KMS-11 (cell line): ENCODE data around the gene NCOA6.

Source experiments
- H2AFZ ChIP-seq: fragments of 200-600 bp; sonication (generic); 2 replicates; pipeline ENCODE4 v1.6.1; 2016; ENCODE audit warnings: antibody characterized with exemption, mixed run types, low read depth
- H3K27ac ChIP-seq: fragments of 200-600 bp; sonication (generic); 2 replicates; pipeline ENCODE4 v1.6.1; 2016; ENCODE audit warnings: mild to moderate bottlenecking, mixed run types
- H3K27me3 ChIP-seq: fragments of 200-600 bp; sonication (generic); 2 replicates; pipeline ENCODE4 v1.6.1; 2017; ENCODE audit warnings: mild to moderate bottlenecking, low read depth, mixed run types, moderate library complexity; ENCODE audit not compliant: insufficient read depth
- H3K36me3 ChIP-seq: fragments of 200-600 bp; sonication (generic); 2 replicates; pipeline ENCODE4 v1.6.1; 2017; ENCODE audit warnings: mild to moderate bottlenecking, mixed run types; ENCODE audit not compliant: insufficient read depth
- H3K4me1 ChIP-seq: fragments of 200-600 bp; sonication (generic); 2 replicates; pipeline ENCODE4 v1.6.1; 2016; ENCODE audit warnings: mild to moderate bottlenecking, low read depth, mixed run types; ENCODE audit not compliant: poor library complexity, severe bottlenecking
- H3K4me2 ChIP-seq: fragments of 200-600 bp; sonication (generic); 2 replicates; pipeline ENCODE4 v1.7.0; 2016; ENCODE audit warnings: mild to moderate bottlenecking, mixed run types
- H3K4me3 ChIP-seq: fragments of 200-600 bp; sonication (generic); IDR thresholded peaks from 2 replicates; pipeline ENCODE4 v1.6.1; 2017; ENCODE audit warnings: low read depth, low read length, mixed read lengths; ENCODE audit not compliant: insufficient read depth
- H3K79me2 ChIP-seq: fragments of 200-600 bp; sonication (generic); 2 replicates; pipeline ENCODE4 v1.6.1; 2016; ENCODE audit warnings: low read depth, mixed run types; ENCODE audit not compliant: insufficient read depth
- H3K9ac ChIP-seq: fragments of 200-600 bp; sonication (generic); 2 replicates; pipeline ENCODE4 v1.6.1; 2016; ENCODE audit warnings: mild to moderate bottlenecking, mixed run types
- H4K20me1 ChIP-seq: fragments of 200-600 bp; sonication (generic); 2 replicates; pipeline ENCODE4 v1.6.1; 2016; ENCODE audit warnings: mild to moderate bottlenecking, mixed run types; ENCODE audit not compliant: insufficient read depth
- CTCF ChIP-seq: fragments of 200-600 bp; sonication (generic); conservative IDR thresholded peaks from 2 replicates; pipeline ENCODE4 v1.6.1; 2017; ENCODE audit warnings: low read depth, mild to moderate bottlenecking, antibody characterized with exemption, low read length, moderate library complexity, mixed read lengths

Gene NCOA6

GRCh38 chr20:34806255-34806654 is 19.2 kb downstream of the NCOA6 start:
- Histone ChIP-seq H3K9ac (no peak overlapping the region), H3K36me3 (no peaks in the 10 kb centered on the region), H3K4me2 (no peak overlapping the region; the same call in 1 of the 2 replicates), H3K79me2 (peaks cover 41% of the 10 kb centered on the region; the same call in 1 of the 2 replicates), H3K4me1 (peaks cover 13% of the 10 kb centered on the region), H3K27me3 (no peaks in the 10 kb centered on the region), H3K27ac (no peak overlapping the region), H4K20me1 (peaks cover 4% of the 10 kb centered on the region), H3K4me3 (no peak overlapping the region), H2AFZ (no peak overlapping the region)
- TF ChIP-seq CTCF = no peak

GRCh38 chr20:34798871-34799270 is 26.6 kb downstream of the NCOA6 start:
- Histone ChIP-seq H2AFZ (no peak overlapping the region), H3K4me3 (no peak overlapping the region), H3K27ac (no peak overlapping the region), H3K27me3 (no peaks in the 10 kb centered on the region), H3K36me3 (no peaks in the 10 kb centered on the region), H4K20me1 (peaks cover 3% of the 10 kb centered on the region; the same call in 1 of the 2 replicates), H3K9ac (no peak overlapping the region), H3K4me2 (no peak overlapping the region), H3K4me1 (peaks cover 26% of the 10 kb centered on the region), H3K79me2 (peaks cover 55% of the 10 kb centered on the region; the same call in 1 of the 2 replicates)
- TF ChIP-seq CTCF = no peak

- no peak overlapping the region for H3K27ac ChIP-seq
- H3K4me1 ChIP-seq = peaks cover 32% of the 10 kb centered on the region
- no peak overlapping the region for H3K4me2 ChIP-seq
- no peak for TF ChIP-seq CTCF
- peaks cover 3% of the 10 kb centered on the region; the same call in 1 of the 2 replicates for H4K20me1 ChIP-seq
- peaks cover 59% of the 10 kb centered on the region; the same call in 1 of the 2 replicates for H3K79me2 ChIP-seq
- no peak overlapping the region for H2AFZ ChIP-seq
- no peak overlapping the region for H3K9ac ChIP-seq
- H3K36me3 ChIP-seq = no peaks in the 10 kb centered on the region
- no peak overlapping the region for H3K4me3 ChIP-seq
- no peaks in the 10 kb centered on the region for H3K27me3 ChIP-seq
Observed at GRCh38 chr20:34798328-34798727, 27.1 kb downstream of the NCOA6 start.

GRCh38 chr20:34797012-34797995 is 28.1 kb downstream of the NCOA6 start:
- no peak overlapping the region for H2AFZ ChIP-seq
- no peaks in the 10 kb centered on the region for H3K27me3 ChIP-seq
- no peak overlapping the region for H3K4me3 ChIP-seq
- no peak overlapping the region for H3K9ac ChIP-seq
- no peak overlapping the region for H3K4me2 ChIP-seq
- no peak overlapping the region for H3K27ac ChIP-seq
- H3K36me3 ChIP-seq = no peaks in the 10 kb centered on the region
- peaks cover 3% of the 10 kb centered on the region; the same call in 1 of the 2 replicates for H4K20me1 ChIP-seq
- TF ChIP-seq CTCF = no peak
- H3K79me2 ChIP-seq = peaks cover 60% of the 10 kb centered on the region; the same call in 1 of the 2 replicates
- peaks cover 42% of the 10 kb centered on the region for H3K4me1 ChIP-seq
